Measurements from ENCODE around the gene TRIP11. TPM values are rescaled to one million over a fixed set of nuclear protein-coding genes. Genes with fewer than 3 reads are reported as not detected.

Gene TRIP11
- total RNA-seq, 1 experiment from 2014 or later = 37.4 TPM

DNA sequence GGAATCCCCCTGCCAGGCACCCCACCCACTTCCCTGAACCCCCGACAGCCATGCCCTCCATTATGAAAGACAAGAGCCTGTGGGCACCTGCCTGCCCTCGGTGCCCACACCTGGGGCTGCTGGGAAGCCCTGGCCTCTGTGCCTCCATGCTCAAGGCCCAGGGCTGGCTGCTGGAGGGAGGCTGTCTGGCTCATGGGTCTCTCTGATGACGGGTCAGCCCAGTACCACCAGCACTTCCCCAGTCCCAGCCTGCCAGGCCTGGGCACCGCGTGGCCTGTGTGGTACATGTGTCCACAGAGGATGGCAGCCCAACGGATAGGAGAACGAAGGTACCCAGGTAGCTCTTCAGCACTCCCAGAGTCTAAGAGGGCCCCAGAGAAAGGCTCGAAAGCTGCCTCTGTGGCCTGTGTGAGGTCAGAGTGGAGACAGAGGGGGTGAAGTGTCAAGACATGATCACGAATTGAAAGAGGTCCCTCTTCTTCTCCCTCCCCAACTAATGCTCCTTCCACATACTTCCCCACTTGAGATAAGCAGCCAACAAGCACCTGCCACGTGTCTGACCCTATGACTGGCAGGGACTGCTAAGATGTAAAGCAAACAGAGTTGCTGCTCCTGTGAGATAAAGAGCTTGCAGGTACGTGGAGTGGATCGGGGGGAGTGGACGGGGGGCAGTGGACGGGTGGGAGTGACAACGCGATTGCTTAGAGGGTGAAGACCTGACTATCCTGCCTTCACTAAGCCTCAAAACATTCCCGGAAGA, 113.5 kb downstream of the TRIP11 start:
- Histone ChIP-seq H3K36me3 (ENCODE audit: control insufficient read depth in 1 of 2, insufficient read depth in 2 of 2, low read length in 2 of 2) (no peaks in the 10 kb centered on the region), H4K20me1 (ENCODE audit: insufficient read depth) (no peaks in the 10 kb centered on the region), H3K9me2 (ENCODE audit: insufficient read depth) (no peaks in the 10 kb centered on the region), H3K4me1 (ENCODE audit: control insufficient read depth in 1 of 2, insufficient read depth in 2 of 2, low read length in 2 of 2) (no peaks in the 10 kb centered on the region), H3K27me3 (ENCODE audit: insufficient read depth, low read length) (no peaks in the 10 kb centered on the region), H3K9ac (ENCODE audit: low read length) (no peak overlapping the region), H3K4me3 (replicated peaks in 1 of 2; ENCODE audit: low read depth in 1 of 2, low read length in 2 of 2) (no peak overlapping the region), H3K27ac (ENCODE audit: low read depth, low read length) (no peak overlapping the region), H3K4me2 (ENCODE audit: low read length) (no peak overlapping the region), H2AFZ (ENCODE audit: low read depth, low read length, poor library complexity, severe bottlenecking) (no peak overlapping the region), H3K9me3 (ENCODE audit: control insufficient read depth in 1 of 2, insufficient read depth in 1 of 2, low read depth in 1 of 2, low read length in 2 of 2) (no peaks in the 10 kb centered on the region), H3K79me2 (ENCODE audit: insufficient read depth, low read length) (no peaks in the 10 kb centered on the region)
- no peak for ATAC-seq
- RAD21 ChIA-PET (ENCODE audit: low non-redundant PET in 1 of 2, low total read pairs in 2 of 2, uncharacterized antibody in 2 of 2, unreplicated experiment in 2 of 2) = no interaction called here
- POLR2A ChIA-PET = no interaction called here
- no peak for TF ChIP-seq CEBPB (IDR thresholded peaks at IDR 0.05; ENCODE audit: low read depth)
- intact Hi-C loops (cut with micrococcal nuclease) = no loop called here
- no peak for DNase-seq (ENCODE audit: low read depth, low spot score)
- no TSS peak for BruUV-seq (replicated peaks)
- CTCF ChIA-PET = no interaction called here

DNA sequence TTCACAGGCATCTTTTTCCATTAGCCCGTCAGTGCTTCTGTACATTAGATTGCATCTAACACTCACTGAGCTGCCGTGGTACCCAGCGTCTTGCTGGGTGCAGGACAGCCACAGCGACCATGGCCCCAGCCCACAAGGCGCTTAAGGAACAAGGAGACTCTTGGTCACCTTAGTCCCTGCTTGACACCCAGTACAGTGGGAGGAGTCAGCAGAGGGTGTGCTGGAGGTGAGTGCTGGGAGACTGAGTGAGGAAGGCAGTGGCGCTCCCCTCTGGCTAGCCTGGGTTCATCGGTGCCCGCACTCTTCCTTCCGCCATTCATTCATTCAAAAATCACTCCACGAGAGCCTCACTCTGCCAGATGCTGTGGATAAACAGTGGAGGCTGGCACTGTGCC, 114.1 kb downstream of the TRIP11 start:
- H2AFZ ChIP-seq (ENCODE audit: low read depth, low read length, poor library complexity, severe bottlenecking) = no peak overlapping the region
- no peaks in the 10 kb centered on the region for H4K20me1 ChIP-seq (ENCODE audit: insufficient read depth)
- no peaks in the 10 kb centered on the region for H3K9me2 ChIP-seq (ENCODE audit: insufficient read depth)
- intact Hi-C loops (cut with micrococcal nuclease) = no loop called here
- RAD21 ChIA-PET (ENCODE audit: low non-redundant PET in 1 of 2, low total read pairs in 2 of 2, uncharacterized antibody in 2 of 2, unreplicated experiment in 2 of 2) = no interaction called here
- no peak overlapping the region for H3K27ac ChIP-seq (ENCODE audit: low read depth, low read length)
- no peaks in the 10 kb centered on the region for H3K27me3 ChIP-seq (ENCODE audit: insufficient read depth, low read length)
- H3K4me3 ChIP-seq (replicated peaks in 1 of 2; ENCODE audit: low read depth in 1 of 2, low read length in 2 of 2) = no peak overlapping the region
- H3K79me2 ChIP-seq (ENCODE audit: insufficient read depth, low read length) = no peaks in the 10 kb centered on the region
- DNase-seq (ENCODE audit: low read depth, low spot score) (no peak), ATAC-seq (peak; percentile 30; the same call in 1 of the 2 replicates)
- POLR2A ChIA-PET = no interaction called here
- H3K36me3 ChIP-seq (ENCODE audit: control insufficient read depth in 1 of 2, insufficient read depth in 2 of 2, low read length in 2 of 2) = no peaks in the 10 kb centered on the region
- H3K4me2 ChIP-seq (ENCODE audit: low read length) = no peak overlapping the region
- H3K9me3 ChIP-seq (ENCODE audit: control insufficient read depth in 1 of 2, insufficient read depth in 1 of 2, low read depth in 1 of 2, low read length in 2 of 2) = no peaks in the 10 kb centered on the region
- CTCF ChIA-PET = no interaction called here
- no peak overlapping the region for H3K9ac ChIP-seq (ENCODE audit: low read length)
- H3K4me1 ChIP-seq (ENCODE audit: control insufficient read depth in 1 of 2, insufficient read depth in 2 of 2, low read length in 2 of 2) = no peaks in the 10 kb centered on the region
- BruUV-seq (replicated peaks) = no TSS peak
- no peak for TF ChIP-seq REST (IDR thresholded peaks at IDR 0.05; ENCODE audit: low read depth)
- no peak for TF ChIP-seq CBX3 (IDR thresholded peaks at IDR 0.05; ENCODE audit: low read depth)
- TF ChIP-seq FOSL1 (IDR thresholded peaks at IDR 0.05; ENCODE audit: low read depth) = no peak
- no peak for TF ChIP-seq ZFX (IDR thresholded peaks at IDR 0.05)
- no peak for TF ChIP-seq SIN3A (IDR thresholded peaks at IDR 0.05; ENCODE audit: low read depth)
- TF ChIP-seq POLR2AphosphoS5 (IDR thresholded peaks at IDR 0.05; ENCODE audit: low read depth, low read length) = no peak
- TF ChIP-seq EGR1 (IDR thresholded peaks at IDR 0.05; ENCODE audit: low read depth) = no peak
- TF ChIP-seq, protein P1, sequence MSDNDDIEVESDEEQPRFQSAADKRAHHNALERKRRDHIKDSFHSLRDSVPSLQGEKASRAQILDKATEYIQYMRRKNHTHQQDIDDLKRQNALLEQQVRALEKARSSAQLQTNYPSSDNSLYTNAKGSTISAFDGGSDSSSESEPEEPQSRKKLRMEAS (IDR thresholded peaks at IDR 0.05) = no peak
- TF ChIP-seq ZNF274 (IDR thresholded peaks at IDR 0.05; ENCODE audit: low read depth, low read length) = no peak
- TF ChIP-seq, protein P2, sequence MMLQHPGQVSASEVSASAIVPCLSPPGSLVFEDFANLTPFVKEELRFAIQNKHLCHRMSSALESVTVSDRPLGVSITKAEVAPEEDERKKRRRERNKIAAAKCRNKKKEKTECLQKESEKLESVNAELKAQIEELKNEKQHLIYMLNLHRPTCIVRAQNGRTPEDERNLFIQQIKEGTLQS (IDR thresholded peaks at IDR 0.05) = no peak
- TF ChIP-seq, protein P3, sequence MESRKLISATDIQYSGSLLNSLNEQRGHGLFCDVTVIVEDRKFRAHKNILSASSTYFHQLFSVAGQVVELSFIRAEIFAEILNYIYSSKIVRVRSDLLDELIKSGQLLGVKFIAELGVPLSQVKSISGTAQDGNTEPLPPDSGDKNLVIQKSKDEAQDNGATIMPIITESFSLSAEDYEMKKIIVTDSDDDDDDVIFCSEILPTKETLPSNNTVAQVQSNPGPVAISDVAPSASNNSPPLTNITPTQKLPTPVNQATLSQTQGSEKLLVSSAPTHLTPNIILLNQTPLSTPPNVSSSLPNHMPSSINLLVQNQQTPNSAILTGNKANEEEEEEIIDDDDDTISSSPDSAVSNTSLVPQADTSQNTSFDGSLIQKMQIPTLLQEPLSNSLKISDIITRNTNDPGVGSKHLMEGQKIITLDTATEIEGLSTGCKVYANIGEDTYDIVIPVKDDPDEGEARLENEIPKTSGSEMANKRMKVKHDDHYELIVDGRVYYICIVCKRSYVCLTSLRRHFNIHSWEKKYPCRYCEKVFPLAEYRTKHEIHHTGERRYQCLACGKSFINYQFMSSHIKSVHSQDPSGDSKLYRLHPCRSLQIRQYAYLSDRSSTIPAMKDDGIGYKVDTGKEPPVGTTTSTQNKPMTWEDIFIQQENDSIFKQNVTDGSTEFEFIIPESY (IDR thresholded peaks at IDR 0.05; ENCODE audit: extremely low read depth, insufficient replicate concordance, low read length) = no peak
- TF ChIP-seq RAD21 (IDR thresholded peaks at IDR 0.05; ENCODE audit: low read depth) = no peak

All from HCT116 (cell line).